HUDEP-2 (cell line): ENCODE data around the gene PPP5C.
A peak's percentile ranks its signal among the peaks of the same experiment; 100 is the strongest.
"Not testable (repeated sequence)": the region's sequence is repeated elsewhere in the genome, so short reads cannot be mapped to it uniquely, and the experiment has no call there.

Experiments
- DNase-seq, 76 experiments: peaks; one replicate each; lab custom pipeline; 2025; ENCODE audit not compliant: unreplicated experiment in 76 of 76; lab: John Stamatoyannopoulos, UW

The PPP5C gene, protein sequence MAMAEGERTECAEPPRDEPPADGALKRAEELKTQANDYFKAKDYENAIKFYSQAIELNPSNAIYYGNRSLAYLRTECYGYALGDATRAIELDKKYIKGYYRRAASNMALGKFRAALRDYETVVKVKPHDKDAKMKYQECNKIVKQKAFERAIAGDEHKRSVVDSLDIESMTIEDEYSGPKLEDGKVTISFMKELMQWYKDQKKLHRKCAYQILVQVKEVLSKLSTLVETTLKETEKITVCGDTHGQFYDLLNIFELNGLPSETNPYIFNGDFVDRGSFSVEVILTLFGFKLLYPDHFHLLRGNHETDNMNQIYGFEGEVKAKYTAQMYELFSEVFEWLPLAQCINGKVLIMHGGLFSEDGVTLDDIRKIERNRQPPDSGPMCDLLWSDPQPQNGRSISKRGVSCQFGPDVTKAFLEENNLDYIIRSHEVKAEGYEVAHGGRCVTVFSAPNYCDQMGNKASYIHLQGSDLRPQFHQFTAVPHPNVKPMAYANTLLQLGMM

DNA sequence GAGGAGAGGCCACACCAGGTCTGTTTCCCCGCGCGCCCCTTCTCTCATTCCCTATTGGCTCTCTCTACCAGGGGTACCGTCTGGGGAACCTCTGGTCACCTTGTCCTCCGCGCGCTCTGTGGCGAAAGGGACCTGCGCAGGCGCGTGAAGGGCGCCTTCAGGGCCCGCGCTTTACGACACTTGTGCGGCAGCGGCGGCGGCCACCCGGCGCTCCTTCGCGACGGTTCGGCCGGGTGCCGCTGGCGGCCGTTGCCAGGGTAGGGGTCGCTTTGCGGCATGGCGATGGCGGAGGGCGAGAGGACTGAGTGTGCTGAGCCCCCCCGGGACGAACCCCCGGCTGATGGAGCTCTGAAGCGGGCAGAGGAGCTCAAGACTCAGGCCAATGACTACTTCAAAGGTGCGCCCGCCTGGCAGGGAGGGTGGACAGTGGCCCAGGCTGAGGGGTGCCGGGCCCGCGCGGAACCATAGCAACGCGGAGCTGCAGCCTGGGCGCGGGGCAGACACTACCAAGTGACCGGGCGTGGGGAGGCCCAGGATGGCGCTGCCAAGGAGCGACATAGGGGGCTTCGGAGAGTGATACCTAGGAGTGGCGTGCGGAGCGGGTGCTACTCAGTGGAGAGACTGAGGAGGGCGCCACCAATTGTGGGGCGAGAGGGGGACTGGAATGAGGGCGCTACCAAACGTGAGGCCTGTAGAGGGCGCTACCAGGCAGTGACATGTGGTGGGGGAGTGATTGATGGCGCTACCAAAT is at the start of gene PPP5C:
TSS of gene PPP5C (plus strand) at position 267 of the 751 bp plus-strand sequence. CDS start at position 277, 10 bp downstream.
- peak in 75 of 76 experiments; percentile 74 to 98 (median 94) for DNase-seq

DNA sequence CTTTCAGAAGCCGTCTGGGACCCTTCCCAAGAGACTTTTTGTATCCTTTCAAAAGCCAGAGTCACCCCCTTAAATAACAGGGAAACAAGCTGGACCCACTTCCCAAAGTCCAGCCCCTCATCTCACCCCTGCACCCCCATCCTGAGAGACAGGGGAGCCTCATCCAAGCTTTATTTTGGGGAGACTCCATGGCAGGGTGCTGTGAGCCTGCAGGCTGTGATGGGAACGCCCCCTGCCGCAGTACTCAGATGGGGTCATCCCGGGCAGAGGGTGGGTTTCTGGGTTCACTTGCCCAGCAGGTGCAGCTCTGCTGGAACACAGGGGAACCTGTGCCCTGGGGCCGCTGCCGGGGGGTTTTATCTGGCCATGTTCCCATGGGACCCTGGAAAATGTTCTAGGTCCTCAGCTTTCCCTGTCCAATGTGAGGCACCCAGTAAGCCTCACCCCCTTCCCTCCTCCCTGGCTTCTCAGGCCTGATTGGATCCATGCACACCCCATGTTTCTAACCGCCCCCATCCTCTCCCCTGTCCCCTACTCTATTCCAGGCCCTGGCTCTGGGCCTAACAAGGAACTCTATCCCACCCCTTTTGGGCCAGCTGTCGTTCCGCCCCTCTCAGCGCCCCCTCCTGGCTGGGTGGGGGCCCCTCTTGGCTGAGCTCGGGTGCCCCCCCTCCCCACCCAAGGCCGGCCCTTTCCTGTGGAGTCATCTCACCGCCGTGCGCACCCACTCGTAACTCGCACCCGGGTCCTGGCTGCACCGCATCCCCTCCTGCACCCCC is 49.0 kb upstream of the PPP5C start:
- DNase-seq, result no peak

DNA sequence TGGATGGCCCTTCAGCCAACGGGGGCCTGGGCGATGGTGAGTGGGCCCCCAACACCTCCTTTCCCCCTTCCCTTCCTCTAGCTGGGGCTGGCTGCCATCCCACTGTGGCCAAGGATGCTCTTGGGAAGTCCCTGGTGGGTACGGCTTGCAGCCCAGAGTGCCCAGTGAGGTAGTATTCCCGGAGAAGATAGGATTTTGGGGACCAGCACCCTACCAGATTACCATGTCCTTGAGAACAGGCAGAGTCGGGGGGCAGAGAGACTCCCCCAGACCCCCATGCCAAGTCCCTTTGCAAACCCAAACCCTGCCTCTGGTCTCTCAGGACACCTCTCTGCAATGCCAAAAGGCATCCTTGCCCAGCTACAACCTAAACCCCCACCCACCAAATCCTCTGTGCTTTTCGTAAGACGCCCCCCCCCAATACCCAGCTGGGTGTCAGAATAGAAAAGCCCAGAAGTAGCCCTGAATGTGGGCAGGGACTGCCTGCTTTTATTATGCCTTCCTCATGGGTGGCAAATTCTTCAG is 48.3 kb upstream of the PPP5C start:
- no peak for DNase-seq

DNA sequence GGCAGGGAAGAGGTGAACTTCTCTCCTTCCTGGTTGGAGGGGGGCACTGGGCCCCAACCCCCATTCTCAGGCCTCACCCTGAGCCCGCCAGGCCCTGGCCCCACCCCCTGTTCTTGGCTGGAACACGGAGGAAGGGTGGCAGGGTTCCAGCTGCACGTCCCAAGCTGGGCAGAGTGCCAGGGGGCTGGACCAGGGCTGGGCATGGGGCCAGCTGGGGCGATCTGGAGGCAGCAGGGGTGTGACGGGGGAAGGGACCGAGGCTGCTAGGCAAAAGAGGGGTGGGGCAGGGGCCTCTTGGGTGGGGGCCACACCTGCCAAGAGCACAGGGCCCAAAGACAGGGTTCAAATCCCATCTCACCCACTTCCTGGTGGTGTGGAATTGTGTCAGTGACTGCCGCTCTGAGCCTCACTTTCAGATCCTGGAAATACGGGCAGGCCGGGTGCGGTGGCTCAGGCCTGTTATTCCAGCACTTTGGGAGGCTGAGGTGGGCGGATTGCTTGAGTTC is 47.8 kb upstream of the PPP5C start:
- DNase-seq, result peak in 75 of 76 experiments; percentile 58 to 100 (median 97)

DNA sequence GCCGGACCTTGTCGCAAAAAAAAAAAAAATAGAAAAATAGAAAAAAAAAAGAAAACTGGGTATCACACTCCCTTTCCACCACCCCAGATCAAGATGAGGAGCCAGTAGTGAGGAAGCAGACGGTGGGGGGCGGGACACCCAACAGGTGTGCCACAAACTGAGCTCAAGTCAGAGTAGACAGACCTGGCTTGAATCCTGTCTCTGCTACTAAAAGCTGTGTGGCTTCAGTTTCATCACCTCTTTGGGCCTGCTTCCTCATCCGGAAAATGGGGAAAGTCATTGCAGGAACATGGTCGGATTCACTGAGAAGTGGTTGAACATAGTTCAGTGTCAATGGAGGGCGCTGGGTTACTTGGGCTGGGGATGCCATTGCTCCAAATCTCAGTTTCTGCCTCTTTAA is 47.2 kb upstream of the PPP5C start:
- DNase-seq, result no peak

DNA sequence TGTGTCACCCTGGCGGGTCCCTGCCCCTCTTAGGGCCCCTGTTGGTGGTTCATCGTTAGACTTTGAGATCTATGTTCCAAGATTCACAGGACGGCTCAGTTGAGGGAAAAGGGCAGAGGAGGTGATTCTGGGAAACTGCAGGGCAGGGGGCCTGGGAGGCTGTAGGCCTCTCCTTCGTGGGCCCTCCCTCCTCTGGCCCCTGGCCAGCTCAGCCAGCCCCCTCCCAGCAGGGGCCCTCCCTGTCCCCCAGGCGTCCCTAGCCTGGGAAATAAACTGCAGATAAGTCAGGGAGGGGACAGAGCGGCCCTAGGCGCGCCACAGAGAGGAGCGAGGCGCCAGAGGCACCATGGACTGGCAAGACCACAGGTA is 43.6 kb upstream of the PPP5C start:
- DNase-seq, result no peak

DNA sequence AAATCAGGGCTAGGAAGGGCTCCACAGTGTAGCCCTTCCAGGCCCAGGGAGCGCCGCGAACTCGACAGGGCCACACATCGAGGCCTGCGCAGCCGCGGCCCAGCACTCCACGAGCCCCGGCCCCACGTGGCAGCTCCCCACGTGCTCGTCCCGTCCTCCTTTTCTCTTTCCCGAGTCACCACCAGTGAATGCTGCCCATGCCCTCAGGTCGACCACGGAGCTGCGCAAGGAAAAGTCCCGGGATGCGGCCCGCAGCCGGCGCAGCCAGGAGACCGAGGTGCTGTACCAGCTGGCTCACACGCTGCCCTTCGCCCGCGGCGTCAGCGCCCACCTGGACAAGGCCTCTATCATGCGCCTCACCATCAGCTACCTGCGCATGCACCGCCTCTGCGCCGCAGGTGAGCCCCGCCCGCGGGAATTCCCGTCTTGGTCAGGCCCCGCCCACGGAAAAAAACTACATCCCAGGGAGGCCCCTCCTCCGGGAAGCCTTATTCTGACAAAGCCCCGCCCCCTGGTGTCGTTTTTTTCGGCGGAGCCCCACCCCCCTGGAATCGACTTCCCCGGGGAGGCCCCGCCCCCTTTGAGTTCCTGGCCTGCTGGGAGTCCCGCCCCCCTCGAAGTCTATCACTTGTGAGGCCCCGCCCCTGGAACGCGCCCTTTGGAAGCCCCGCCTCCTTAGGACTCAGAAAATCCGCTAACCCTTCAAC is 43.0 kb upstream of the PPP5C start:
- DNase-seq, result peak in 18 of 76 experiments; percentile 7 to 41 (median 18)

DNA sequence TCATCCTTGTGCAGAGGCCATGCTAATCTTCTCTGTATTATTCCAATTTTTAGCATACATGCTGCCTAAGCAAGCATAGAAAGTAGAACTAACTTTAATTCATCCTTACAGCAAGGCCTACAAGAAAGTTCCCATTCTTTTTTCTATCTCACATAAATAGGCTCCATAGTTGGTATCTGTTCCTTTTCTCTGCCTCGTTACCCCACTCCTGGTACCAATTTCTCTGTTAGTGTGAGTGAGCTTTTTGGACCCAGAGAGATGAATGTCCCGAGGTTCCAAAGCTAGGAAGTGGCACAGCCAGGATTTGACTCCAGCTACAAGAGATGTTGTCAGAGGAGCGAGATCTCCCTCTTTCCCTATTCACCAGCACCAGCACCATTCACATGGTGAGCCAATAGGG is 40.4 kb upstream of the PPP5C start:
- no peak for DNase-seq

DNA sequence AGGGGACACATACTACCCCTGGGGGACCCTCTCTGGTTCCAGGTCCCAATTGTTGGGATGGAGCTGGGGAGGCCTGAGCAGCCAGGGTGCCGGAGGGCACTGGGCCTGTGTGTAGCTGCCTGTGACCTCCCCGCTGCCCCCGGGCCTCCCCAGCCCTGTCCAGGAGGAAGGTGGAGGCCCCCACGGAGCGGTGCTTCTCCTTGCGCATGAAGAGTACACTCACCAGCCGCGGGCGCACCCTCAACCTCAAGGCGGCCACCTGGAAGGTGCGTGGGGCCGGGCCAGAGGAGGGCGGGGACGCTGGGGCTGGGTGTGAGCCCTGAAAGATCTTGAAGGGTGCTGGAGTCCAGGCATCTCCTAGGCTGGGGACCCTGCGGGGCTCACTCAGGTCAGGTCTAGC is 38.4 kb upstream of the PPP5C start:
- DNase-seq, result no peak

DNA sequence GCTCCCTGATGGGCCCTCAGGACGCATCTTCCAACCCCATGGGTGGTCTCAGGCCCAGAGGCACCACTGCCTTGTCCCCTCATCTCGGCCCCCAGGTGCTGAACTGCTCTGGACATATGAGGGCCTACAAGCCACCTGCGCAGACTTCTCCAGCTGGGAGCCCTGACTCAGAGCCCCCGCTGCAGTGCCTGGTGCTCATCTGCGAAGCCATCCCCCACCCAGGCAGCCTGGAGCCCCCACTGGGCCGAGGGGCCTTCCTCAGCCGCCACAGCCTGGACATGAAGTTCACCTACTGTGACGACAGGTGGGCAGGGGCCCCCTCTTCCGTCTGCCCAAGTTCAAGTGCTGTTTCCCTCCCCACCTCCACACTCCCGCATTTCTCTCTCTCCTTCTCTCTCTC is 37.8 kb upstream of the PPP5C start:
- DNase-seq, result no peak

DNA sequence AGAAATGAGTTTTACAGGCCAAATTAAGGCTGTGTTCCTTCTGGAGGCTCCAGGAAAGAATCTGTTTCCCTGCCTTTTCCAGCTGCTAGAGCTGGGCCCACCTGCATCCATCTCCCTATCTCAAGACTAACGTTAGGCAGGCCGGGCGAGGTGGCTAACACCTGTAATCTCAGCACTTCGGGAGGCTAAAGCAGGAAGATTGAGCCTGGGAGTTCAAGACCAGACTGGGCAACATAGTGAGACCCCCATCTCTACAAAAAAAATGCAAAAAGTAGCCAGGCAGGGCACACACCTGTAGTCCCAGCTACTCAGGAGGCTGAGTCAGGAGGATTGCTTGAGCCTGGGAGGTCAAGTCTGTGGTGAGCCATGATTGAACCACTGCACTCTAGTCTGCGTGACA is 35.4 kb upstream of the PPP5C start:
- DNase-seq, result no peak

DNA sequence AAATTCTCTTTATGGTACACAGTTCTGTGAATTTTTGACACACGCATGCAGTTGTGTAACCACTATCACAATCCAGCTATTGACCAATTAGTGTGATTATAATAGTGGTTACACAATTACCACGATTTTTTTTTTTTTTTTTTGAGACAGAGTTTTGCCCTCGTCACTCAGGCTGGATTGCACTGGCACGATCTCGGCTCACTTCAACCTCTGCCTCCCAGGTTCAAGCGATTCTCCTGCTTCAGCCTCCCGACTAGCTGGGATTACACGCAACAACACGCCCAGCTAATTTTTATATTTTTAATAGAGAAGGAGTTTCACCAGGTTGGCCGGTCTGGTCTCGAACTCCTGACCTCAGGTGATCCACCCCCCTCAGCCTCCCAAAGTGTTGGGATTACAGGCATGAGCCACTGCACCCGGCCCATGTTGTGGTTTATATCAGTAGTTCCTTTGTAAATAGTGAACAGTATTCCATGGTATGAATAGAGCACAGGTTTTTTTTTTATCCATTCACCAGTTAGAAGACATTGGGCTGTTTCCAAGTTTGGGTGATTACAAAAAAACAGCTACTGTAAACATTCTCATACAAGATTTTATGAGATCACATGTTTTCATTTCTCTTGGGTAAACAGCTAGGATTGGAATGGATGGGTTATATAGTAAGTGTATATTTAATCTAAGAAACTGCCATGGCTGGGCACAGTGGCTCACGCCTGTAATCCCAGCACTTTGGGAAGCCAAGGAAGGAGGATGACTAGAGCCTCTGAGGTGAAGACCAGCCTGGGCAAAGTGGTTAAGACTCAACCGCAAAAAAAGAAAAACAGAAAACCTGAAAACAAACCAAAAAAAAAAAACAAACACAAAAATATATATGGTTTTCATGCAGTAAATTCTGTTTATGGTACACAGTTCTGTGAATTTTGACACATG is 33.1 kb upstream of the PPP5C start:
- not testable (repeated sequence) for DNase-seq

DNA sequence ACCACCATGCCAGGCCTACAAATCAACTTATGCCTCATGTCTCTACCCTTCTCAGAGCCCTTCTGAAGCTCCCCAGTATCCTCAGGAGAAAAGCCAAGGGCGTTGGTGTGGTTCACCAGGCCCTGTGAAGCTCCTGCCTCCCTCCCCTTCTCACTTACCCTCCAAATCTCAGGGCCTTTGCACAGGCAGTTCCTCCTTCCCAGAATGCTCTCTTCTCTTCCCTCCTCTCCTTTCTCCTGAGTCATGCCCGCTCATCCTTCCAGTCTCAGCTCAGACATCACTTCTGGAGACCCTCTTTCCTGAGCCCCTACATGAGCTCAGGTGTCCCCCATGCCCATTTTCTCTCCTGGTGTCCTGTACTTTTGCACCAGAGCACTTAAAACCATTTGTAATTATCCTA is 29.5 kb upstream of the PPP5C start:
- DNase-seq, result no peak

DNA sequence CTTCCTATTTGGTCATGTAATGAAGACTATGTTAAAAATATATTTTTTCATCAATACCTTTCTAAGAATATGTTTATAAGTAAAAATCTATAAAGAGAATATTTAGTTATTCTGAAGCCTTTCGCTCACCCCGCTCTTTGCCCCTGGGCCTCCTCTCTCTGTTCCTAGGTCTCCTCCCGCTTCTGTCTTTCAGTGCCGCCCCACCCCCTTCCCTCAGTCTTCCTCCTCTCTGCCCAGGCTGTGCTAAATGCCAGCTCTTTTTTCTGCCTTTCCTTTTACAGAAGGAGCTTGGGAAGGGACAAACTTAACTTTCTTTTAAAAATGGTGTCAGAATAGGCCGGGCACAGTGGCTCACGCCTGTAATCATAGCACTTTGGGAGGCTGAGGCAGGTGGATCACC is 27.3 kb upstream of the PPP5C start:
- no peak for DNase-seq

DNA sequence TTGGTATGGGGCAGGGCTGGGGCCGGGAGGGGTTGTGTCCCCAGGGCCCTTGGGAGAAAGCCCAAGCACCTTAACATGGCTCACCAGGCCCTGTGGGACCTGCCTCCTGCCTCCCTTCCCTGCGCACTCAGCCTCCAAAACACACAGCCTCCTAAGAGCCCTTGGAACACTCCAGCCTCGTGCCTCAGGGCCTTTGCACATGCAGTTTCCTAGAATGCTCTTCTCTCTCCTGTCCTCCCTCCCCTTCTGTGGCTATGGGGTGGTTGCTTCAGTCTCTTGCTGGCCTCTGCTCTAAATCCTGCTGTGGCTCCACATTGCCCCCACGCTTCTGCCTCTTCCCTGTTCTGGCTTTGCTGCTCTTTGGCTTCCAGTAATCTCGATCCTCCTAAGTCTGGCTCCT is 26.3 kb upstream of the PPP5C start:
- DNase-seq, result no peak

DNA sequence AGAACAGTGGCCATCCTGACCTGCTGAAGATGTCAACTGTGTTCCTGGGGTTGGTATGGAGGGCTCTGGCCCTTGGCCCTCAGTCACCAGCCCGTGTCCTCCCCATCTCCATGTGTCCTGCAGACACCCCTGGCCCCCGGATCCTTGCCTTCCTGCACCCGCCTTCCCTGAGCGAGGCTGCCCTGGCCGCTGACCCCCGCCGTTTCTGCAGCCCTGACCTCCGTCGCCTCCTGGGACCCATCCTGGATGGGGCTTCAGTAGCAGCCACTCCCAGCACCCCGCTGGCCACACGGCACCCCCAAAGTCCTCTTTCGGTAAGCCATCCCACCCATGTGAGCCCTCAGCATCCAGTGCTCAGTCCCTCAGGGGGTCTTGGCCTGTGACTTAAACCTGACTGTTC is 25.2 kb upstream of the PPP5C start:
- DNase-seq, result no peak

DNA sequence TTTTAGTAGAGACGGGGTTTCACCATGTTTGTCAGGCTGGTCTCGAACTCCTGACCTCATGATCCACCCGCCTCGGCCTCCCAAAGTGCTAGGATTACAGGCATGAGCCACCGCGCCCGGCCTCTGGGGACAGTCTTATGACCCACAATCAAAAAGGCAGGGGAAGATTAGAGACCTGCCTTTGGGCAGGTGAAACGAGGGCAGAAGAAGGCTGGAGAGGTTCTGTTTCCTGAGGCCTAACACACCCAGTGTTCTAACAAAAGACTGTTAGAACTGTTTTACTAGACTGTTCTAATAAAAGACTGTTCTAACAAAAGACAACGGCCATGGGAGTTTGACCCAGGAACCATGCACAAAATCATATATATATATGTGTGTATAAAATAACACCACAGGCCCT is 23.7 kb upstream of the PPP5C start:
- DNase-seq, result not testable (repeated sequence)

DNA sequence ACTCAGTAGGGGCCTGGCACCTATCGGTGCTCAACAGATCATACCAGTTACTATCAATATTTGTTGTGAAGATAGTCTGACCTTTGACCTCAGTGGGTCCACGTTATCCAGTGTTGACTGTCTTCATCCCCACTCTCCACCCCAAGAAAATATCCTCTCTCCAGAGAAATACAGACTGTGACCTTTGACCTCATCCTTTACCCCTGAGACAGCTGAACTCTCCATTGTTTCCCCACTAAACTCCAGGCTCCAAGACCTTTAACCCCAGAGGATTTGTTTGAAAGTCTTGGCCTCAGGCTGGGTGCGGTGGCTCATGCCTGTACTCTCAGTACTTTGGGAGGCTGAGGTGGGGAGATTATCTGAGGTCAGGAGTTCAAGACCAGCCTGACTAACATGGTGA is 22.6 kb upstream of the PPP5C start:
- no peak for DNase-seq

DNA sequence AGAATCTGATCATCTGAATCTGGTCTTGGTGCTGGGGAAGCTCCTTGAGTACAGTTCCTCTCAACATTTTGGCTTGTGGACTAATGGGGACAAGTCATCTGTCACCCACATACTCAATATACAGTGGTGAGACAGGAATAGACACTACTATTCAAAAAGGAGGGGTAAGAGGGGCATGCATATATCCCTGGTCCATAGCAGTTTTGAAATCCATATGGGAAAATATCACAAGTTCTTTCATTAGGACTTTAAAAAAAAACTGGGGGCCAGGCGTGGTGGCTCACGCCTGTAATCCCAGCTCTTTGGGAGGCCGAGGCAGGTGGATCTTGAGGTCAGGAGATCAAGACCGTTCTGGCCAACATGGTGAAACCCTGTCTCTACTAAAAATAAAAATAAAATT is 20.3 kb upstream of the PPP5C start:
- no peak for DNase-seq
